Left renal cortex interstitium (tissue), 4 donors: ENCODE measurements around the gene PPM1L. TPM values are rescaled to one million over a fixed set of nuclear protein-coding genes. Genes with fewer than 3 reads are reported as not detected.
A peak's percentile ranks its signal among the peaks of the same experiment; 100 is the strongest.

Experiments
- DNase-seq, 4 donors: peaks; one replicate each; pipeline ENCODE4 v3.0.0-alpha.2; 2013; ENCODE audit warnings: low read depth in 4 of 4, low spot score in 2 of 4, missing footprints in 1 of 4
- polyA plus RNA-seq, 4 donors: library from polyadenylated mRNA; unstranded; fragments of 120-200 nt; gene quantifications; one replicate each; pipeline ENCODE4 v1.2.1, GENCODE V29; 2013; ENCODE audit not compliant: insufficient read length in 4 of 4

Gene PPM1L
- polyA plus RNA-seq, 4 donors: 6.5 to 9.2 (median 7.4) TPM

- no peak for DNase-seq
These were observed 85.4 kb downstream of the PPM1L start for GRCh38 chr3:160841455-160841854.

- no peak for DNase-seq
These were observed 86.3 kb downstream of the PPM1L start for GRCh38 chr3:160842021-160843005.

- no peak for DNase-seq
These were observed 95.7 kb downstream of the PPM1L start for GRCh38 chr3:160851629-160852210.

GRCh38 chr3:160852856-160853255, 96.8 kb downstream of the PPM1L start:
- DNase-seq: no peak

GRCh38 chr3:160856450-160856849, 100.4 kb downstream of the PPM1L start:
- no peak for DNase-seq

GRCh38 chr3:160857476-160858119, 101.6 kb downstream of the PPM1L start:
- DNase-seq: no peak

- DNase-seq: no peak
These were observed 104.3 kb downstream of the PPM1L start for GRCh38 chr3:160860346-160860745.

- no peak for DNase-seq
These were observed 113.8 kb downstream of the PPM1L start for GRCh38 chr3:160869825-160870224.

- peak in 1 of 4 donors; percentile 10 for DNase-seq
These were observed 114.3 kb downstream of the PPM1L start for GRCh38 chr3:160870327-160870726.

- no peak for DNase-seq
These were observed 118.7 kb downstream of the PPM1L start for GRCh38 chr3:160874736-160875135.

- DNase-seq: no peak
These were observed 120.6 kb downstream of the PPM1L start for GRCh38 chr3:160876643-160877042.

GRCh38 chr3:160879859-160880258, 123.8 kb downstream of the PPM1L start:
- no peak for DNase-seq

- no peak for DNase-seq
These were observed 127.3 kb downstream of the PPM1L start for GRCh38 chr3:160883373-160883772.

- DNase-seq: peak in 3 of 4 donors; percentile 36 to 65 (median 58)
These were observed 129.8 kb downstream of the PPM1L start for GRCh38 chr3:160885791-160886286.

- DNase-seq: no peak
These were observed 130.4 kb downstream of the PPM1L start for GRCh38 chr3:160886421-160886820.

GRCh38 chr3:160893207-160893606, 137.2 kb downstream of the PPM1L start:
- no peak for DNase-seq

- DNase-seq: no peak
These were observed 148.7 kb downstream of the PPM1L start for GRCh38 chr3:160904691-160905090.

- no peak for DNase-seq
These were observed 150.6 kb downstream of the PPM1L start for GRCh38 chr3:160906646-160907045.

GRCh38 chr3:160909917-160910316, 153.9 kb downstream of the PPM1L start:
- DNase-seq: no peak

GRCh38 chr3:160911411-160911810, 155.4 kb downstream of the PPM1L start:
- DNase-seq: no peak

- DNase-seq: no peak
These were observed 160.4 kb downstream of the PPM1L start for GRCh38 chr3:160916472-160916871.
